NB4 (cell line): ENCODE measurements around the gene ASAP2.

Experiments used
- DNase-seq: peaks from one replicate; pipeline ENCODE4 v3.0.0; 2010; ENCODE audit warnings: low read depth
- H3K4me3 ChIP-seq: one replicate; pipeline ENCODE4 v1.5.1; 2011; ENCODE audit warnings: mild to moderate bottlenecking, low read depth, low read length, moderate library complexity
- MAX ChIP-seq: IDR thresholded peaks from 2 replicates; pipeline ENCODE4 v1.6.1; 2011; ENCODE audit warnings: low read depth, low read length
- MYC ChIP-seq: IDR thresholded peaks from 2 replicates; pipeline ENCODE4 v1.6.1; 2011; ENCODE audit warnings: low read depth, low read length
- POLR2A ChIP-seq: IDR thresholded peaks from 2 replicates; pipeline ENCODE4 v1.6.1; 2011; ENCODE audit warnings: mild to moderate bottlenecking; ENCODE audit not compliant: insufficient read length; ENCODE audit errors: extremely low read depth
- TF ChIP-seq, protein P1 (sequence below): IDR thresholded peaks from one replicate; pipeline ENCODE4 v1.5.1; 2012; ENCODE audit warnings: low read depth, low read length

The ASAP2 gene

DNA sequence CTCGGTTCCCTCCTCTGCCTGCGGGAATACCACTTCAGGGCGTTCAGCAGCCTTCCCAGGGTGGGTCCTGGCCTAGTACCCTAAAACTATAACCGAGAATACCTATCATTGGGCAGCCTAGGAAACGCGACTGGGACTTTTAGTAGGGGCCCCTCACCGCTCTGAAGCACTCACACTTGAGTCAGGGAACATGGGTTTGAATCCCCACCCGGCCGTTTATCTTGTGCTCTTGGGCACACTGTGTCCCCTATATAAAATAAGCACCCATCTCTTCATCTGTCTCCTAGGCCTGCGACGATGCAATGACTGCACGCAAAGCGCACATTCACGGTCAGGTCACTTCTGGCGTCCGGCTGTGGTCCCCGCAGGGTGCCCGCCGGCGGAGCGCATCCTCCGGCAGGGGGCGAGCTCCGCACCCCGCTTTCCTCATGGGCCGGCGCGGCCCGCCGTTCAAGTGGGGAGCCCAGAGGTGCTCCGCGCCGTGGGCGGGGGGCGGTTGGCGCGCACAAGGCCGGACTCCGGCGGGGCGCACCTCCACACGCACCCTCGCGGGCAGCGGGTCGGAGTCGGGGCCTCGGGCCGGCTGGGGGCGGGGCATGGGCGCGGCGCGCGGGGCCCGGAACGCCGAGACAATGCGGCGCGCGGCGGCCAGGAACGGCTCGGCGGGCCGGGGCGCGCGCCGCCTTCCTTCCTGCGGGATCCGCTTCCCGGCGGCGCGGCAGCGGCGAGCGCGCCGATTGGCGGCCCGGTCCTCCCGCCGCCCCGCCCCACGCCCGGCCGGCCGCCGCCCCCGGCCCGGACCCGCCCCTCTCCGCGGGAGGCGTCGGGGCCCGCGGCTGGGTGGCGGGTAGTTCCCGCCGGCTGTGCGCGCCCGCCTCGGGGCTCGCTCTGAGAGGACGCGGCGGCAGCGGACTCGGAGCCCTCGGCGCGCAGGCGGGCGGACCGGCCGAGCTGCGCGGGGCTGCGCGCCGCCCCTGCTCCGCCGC, at the start of gene ASAP2:
Gene ASAP2 (plus strand): TSS at position 850 of the 986 bp plus-strand sequence. CDS start 293 bp downstream, outside the sequence.
- TF ChIP-seq MAX = 0 out of 2 replicates have a peak, but pooled peaks have one; percentile 16
- TF ChIP-seq, protein P1, sequence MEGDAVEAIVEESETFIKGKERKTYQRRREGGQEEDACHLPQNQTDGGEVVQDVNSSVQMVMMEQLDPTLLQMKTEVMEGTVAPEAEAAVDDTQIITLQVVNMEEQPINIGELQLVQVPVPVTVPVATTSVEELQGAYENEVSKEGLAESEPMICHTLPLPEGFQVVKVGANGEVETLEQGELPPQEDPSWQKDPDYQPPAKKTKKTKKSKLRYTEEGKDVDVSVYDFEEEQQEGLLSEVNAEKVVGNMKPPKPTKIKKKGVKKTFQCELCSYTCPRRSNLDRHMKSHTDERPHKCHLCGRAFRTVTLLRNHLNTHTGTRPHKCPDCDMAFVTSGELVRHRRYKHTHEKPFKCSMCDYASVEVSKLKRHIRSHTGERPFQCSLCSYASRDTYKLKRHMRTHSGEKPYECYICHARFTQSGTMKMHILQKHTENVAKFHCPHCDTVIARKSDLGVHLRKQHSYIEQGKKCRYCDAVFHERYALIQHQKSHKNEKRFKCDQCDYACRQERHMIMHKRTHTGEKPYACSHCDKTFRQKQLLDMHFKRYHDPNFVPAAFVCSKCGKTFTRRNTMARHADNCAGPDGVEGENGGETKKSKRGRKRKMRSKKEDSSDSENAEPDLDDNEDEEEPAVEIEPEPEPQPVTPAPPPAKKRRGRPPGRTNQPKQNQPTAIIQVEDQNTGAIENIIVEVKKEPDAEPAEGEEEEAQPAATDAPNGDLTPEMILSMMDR = peak; percentile 56
- TF ChIP-seq POLR2A = peak; percentile 45
- TF ChIP-seq MYC = peak; percentile 54; the same call in 1 of the 2 replicates
- H3K4me3 ChIP-seq = peak within 1 kb of the TSS; percentile 67
- DNase-seq = peak; percentile 86

GRCh38 chr2:9158786-9159779, 47.5 kb upstream of the ASAP2 start:
- no peak for DNase-seq
- no peak overlapping the region for H3K4me3 ChIP-seq
- TF ChIP-seq POLR2A (no peak), MAX (no peak), MYC (no peak)
- TF ChIP-seq, protein P1 = no peak

DNA sequence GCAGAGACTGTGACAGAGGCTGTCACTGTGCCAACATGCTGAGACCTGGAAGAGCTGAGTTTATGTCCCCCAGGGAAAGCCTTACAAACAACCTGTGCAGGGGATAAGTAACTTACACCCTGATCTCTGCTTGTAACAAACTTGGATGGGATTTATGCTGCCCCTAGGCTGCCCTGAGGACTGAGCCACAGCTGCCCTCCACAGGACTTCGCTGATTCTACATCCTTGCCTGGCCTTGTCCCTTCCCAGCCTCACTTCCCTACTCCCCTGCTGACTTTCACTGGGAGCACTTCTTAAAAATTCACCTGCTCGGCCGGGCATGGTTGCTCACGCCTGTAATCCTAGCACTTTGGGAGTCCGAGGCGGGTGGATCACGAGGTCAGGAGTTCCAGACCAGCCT, 45.9 kb upstream of the ASAP2 start:
- H3K4me3 ChIP-seq = no peak overlapping the region
- no peak for DNase-seq
- TF ChIP-seq MYC (no peak), MAX (no peak), POLR2A (no peak)
- TF ChIP-seq, protein P1 = no peak

GRCh38 chr2:9162841-9163240, 43.8 kb upstream of the ASAP2 start:
- DNase-seq = no peak
- TF ChIP-seq MAX (no peak), MYC (no peak), POLR2A (no peak)
- TF ChIP-seq, protein P1 = no peak
- no peak overlapping the region for H3K4me3 ChIP-seq

- DNase-seq = no peak
- TF ChIP-seq, protein P1 = no peak
- TF ChIP-seq MYC = no peak
- no peak for TF ChIP-seq POLR2A
- TF ChIP-seq MAX = no peak
- no peak overlapping the region for H3K4me3 ChIP-seq
These were observed 43.1 kb upstream of the ASAP2 start for GRCh38 chr2:9163306-9164111.
